HL-60 (cell line): ENCODE data around the gene OR56A1.
A peak's percentile ranks its signal among the peaks of the same experiment; 100 is the strongest.

Experiments used
- DNase-seq, 2 experiments: peaks; one replicate each; pipeline ENCODE4 v3.0.0-alpha.2; 2010 to 2020; ENCODE audit warnings: low read depth in 1 of 2, low spot score in 1 of 2
- H3K27ac ChIP-seq: fragments of 250-450 bp; sonication (Bioruptor Pico); replicated peaks from 2 replicates; pipeline ENCODE4 v1.5.1; 2020; ENCODE audit warnings: mild to moderate bottlenecking, moderate library complexity
- H3K27me3 ChIP-seq: fragments of 250-450 bp; sonication (Bioruptor Pico); 2 replicates; pipeline ENCODE4 v1.5.1; 2021; ENCODE audit warnings: mild to moderate bottlenecking, moderate library complexity; ENCODE audit not compliant: insufficient read depth, poor library complexity, severe bottlenecking
- H3K4me3 ChIP-seq: replicated peaks from 2 replicates; pipeline ENCODE4 v1.5.1; 2011; ENCODE audit warnings: mild to moderate bottlenecking, control low read depth, low read length; ENCODE audit not compliant: insufficient read depth
- CTCF ChIP-seq: IDR thresholded peaks from one replicate; pipeline ENCODE4 v1.5.1; 2011; ENCODE audit warnings: low read length, control low read depth, inconsistent platforms; ENCODE audit not compliant: insufficient read depth
- GABPA ChIP-seq: IDR thresholded peaks from 2 replicates; pipeline ENCODE4 v1.6.1; 2012; ENCODE audit warnings: low read depth
- POLR2AphosphoS5 ChIP-seq: IDR thresholded peaks from 2 replicates; pipeline ENCODE4 v1.6.1; 2012; ENCODE audit warnings: low read depth
- REST ChIP-seq: IDR thresholded peaks from 2 replicates; pipeline ENCODE4 v1.6.1; 2012; ENCODE audit warnings: low read depth; ENCODE audit not compliant: insufficient replicate concordance
- SPI1 ChIP-seq: IDR thresholded peaks from 2 replicates; pipeline ENCODE4 v1.6.1; 2012; ENCODE audit warnings: low read depth, mild to moderate bottlenecking, borderline replicate concordance

Gene OR56A1

DNA sequence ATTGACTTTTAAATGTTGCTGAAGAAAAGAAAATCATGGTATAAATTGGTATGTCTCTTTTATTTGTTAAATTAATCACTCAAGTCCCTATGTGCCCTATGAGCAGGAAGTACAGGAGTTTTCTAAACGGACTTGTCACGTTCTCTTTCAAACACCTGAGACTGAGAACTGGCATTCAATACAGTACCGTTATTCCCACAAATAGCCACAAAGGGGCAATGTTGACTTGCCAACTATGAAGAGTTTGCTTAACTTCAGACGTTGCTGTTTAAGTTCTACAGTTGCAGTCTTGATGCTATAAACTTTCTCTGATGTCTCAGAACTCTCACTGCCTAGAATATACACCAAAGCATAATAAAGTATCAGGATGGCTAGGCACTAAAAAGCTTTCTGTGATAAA, 7.6 kb downstream of the OR56A1 start:
- peak overlapping the region; percentile 12; the same call in 1 of the 2 replicates for H3K27ac ChIP-seq
- peak; percentile 37 to 66 for DNase-seq
- no peaks in the 10 kb centered on the region for H3K27me3 ChIP-seq
- H3K4me3 ChIP-seq = no peak overlapping the region
- TF ChIP-seq POLR2AphosphoS5 (no peak), CTCF (peak; percentile 31)

GRCh38 chr11:6013042-6013441, 17.5 kb downstream of the OR56A1 start:
- Histone ChIP-seq H3K4me3 (no peak overlapping the region), H3K27ac (peak overlapping the region; percentile 46; the same call in 1 of the 2 replicates), H3K27me3 (no peaks in the 10 kb centered on the region)
- no peak for TF ChIP-seq SPI1
- no peak for TF ChIP-seq CTCF
- TF ChIP-seq GABPA = no peak
- no peak for TF ChIP-seq REST
- no peak for DNase-seq

GRCh38 chr11:6012035-6012668, 18.4 kb downstream of the OR56A1 start:
- TF ChIP-seq POLR2AphosphoS5 = no peak
- TF ChIP-seq REST = no peak
- no peak for TF ChIP-seq SPI1
- no peak for TF ChIP-seq GABPA
- no peak for TF ChIP-seq CTCF
- Histone ChIP-seq H3K27ac (peak overlapping the region; percentile 55), H3K27me3 (no peaks in the 10 kb centered on the region), H3K4me3 (no peak overlapping the region)
- peak; percentile 49 to 74 for DNase-seq

GRCh38 chr11:6006846-6007245, 23.7 kb downstream of the OR56A1 start, which contains the start of gene OR56A4:
Gene OR56A4 (minus strand): TSS chr11:6006946. CDS start chr11:6002992, 3,954 bp downstream.
- Histone ChIP-seq H3K4me3 (no peak within 1 kb of the TSS), H3K27me3 (no peaks in the 10 kb centered on the region), H3K27ac (no peak within 1 kb of the TSS)
- TF ChIP-seq POLR2AphosphoS5 = no peak
- no peak for TF ChIP-seq CTCF
- TF ChIP-seq REST = no peak
- no peak for TF ChIP-seq GABPA
- no peak for TF ChIP-seq SPI1
- no peak for DNase-seq
